Ascending aorta (tissue), 2 donors: ENCODE measurements around the gene CRABP2. TPM values are rescaled to one million over a fixed set of nuclear protein-coding genes. Genes with fewer than 3 reads are reported as not detected.
A peak's percentile ranks its signal among the peaks of the same experiment; 100 is the strongest.

Experiments
- DNase-seq, 2 donors: peaks; one replicate each; pipeline ENCODE4 v3.0.0-alpha.2; 2019; ENCODE audit warnings: low spot score in 2 of 2
- H3K27ac ChIP-seq, 2 donors: fragments of 200-600 bp; sonication (generic); one replicate each; pipeline ENCODE4 v1.5.1; 2016 to 2017; ENCODE audit warnings: mild to moderate bottlenecking in 1 of 2
- H3K27me3 ChIP-seq: fragments of 200-600 bp; sonication (generic); one replicate; pipeline ENCODE4 v1.5.1; 2017
- H3K36me3 ChIP-seq, 2 donors: fragments of 200-600 bp; sonication (generic); one replicate each; pipeline ENCODE4 v1.5.1; 2016
- H3K4me1 ChIP-seq, 2 donors: fragments of 200-600 bp; sonication (generic); one replicate each; pipeline ENCODE4 v1.5.1; 2016 to 2017; ENCODE audit warnings: mild to moderate bottlenecking in 1 of 2
- H3K4me3 ChIP-seq, 2 donors: fragments of 200-600 bp; sonication (generic); one replicate each; pipeline ENCODE4 v1.5.1; 2016 to 2017; ENCODE audit warnings: mild to moderate bottlenecking in 1 of 2
- H3K9me3 ChIP-seq, 2 donors: fragments of 200-600 bp; sonication (generic); one replicate each; pipeline ENCODE4 v1.5.1; 2016
- CTCF ChIP-seq, 3 experiments: fragments of 200-600 bp in 2 of 3; fragments of 450-650 bp in 1 of 3; sonication (generic) in 2 of 3; IDR thresholded peaks; one replicate each; pipeline ENCODE4 v1.5.1; 2016 to 2019; ENCODE audit warnings: antibody characterized with exemption in 3 of 3, mild to moderate bottlenecking in 1 of 3, moderate library complexity in 1 of 3
- intact Hi-C: fragments of 100-400 bp; cut with DNase I; formaldehyde crosslinking; loops from one replicate; pipeline ENCODE4 v1.15.1; 2023
- total RNA-seq: library from RNA; depleted of rRNA; stranded (reverse); fragments of >200 nt; gene quantifications from one replicate; pipeline ENCODE4 v1.1.0, GENCODE V29; 2016

Gene CRABP2
- total RNA-seq, 1 donor from 2014 or later: not detected

GRCh38 chr1:156712626-156713025 lies 7.2 kb upstream of the CRABP2 start:
- Histone ChIP-seq H3K4me3 (no peak overlapping the region), H3K4me1 (peaks cover 0 to 11% of the 10 kb centered on the region in 2 donors), H3K27me3 (no peaks in the 10 kb centered on the region), H3K9me3 (no peaks in the 10 kb centered on the region), H3K27ac (no peak overlapping the region), H3K36me3 (no peaks in the 10 kb centered on the region)
- no peak for TF ChIP-seq CTCF (IDR thresholded peaks at IDR 0.05)
- intact Hi-C loops: no loop called here
- no peak for DNase-seq

- Histone ChIP-seq H3K27me3 (no peaks in the 10 kb centered on the region), H3K9me3 (no peaks in the 10 kb centered on the region), H3K27ac (no peak overlapping the region), H3K4me1 (peaks cover 0 to 19% of the 10 kb centered on the region in 2 donors), H3K4me3 (no peak overlapping the region), H3K36me3 (no peaks in the 10 kb centered on the region)
- TF ChIP-seq CTCF (IDR thresholded peaks at IDR 0.05): no peak
- intact Hi-C loops: no loop called here
- DNase-seq: no peak
Observed at GRCh38 chr1:156711011-156711817, 5.8 kb upstream of the CRABP2 start.

GRCh38 chr1:156709757-156710489 lies 4.5 kb upstream of the CRABP2 start:
- Histone ChIP-seq H3K27ac (peak overlapping the region; percentile 53 to 76), H3K27me3 (no peaks in the 10 kb centered on the region), H3K4me1 (peaks cover 5 to 32% of the 10 kb centered on the region in 2 donors), H3K9me3 (no peaks in the 10 kb centered on the region), H3K36me3 (no peaks in the 10 kb centered on the region), H3K4me3 (no peak overlapping the region)
- intact Hi-C loops: loop anchor here (5.0 kb wide), 1 partner anchor 57 kb away; the partner anchor contains the start of gene PRCC
- TF ChIP-seq CTCF (IDR thresholded peaks at IDR 0.05): no peak
- DNase-seq: peak; percentile 23 to 85

GRCh38 chr1:156709031-156709430 lies 3.6 kb upstream of the CRABP2 start:
- DNase-seq: no peak
- no peak for TF ChIP-seq CTCF (IDR thresholded peaks at IDR 0.05)
- H3K9me3 ChIP-seq: no peaks in the 10 kb centered on the region
- H3K27ac ChIP-seq: peak overlapping the region; percentile 53 to 76
- intact Hi-C loops: loop anchor here (5.0 kb wide), 1 partner anchor 58 kb away; the partner anchor contains the start of gene PRCC
- H3K36me3 ChIP-seq: no peaks in the 10 kb centered on the region
- H3K27me3 ChIP-seq: no peaks in the 10 kb centered on the region
- H3K4me1 ChIP-seq: peaks cover 10 to 38% of the 10 kb centered on the region in 2 donors
- no peak overlapping the region for H3K4me3 ChIP-seq

GRCh38 chr1:156708218-156708661 lies 2.9 kb upstream of the CRABP2 start:
- peak overlapping the region; percentile 60 to 76 for H3K27ac ChIP-seq
- no peaks in the 10 kb centered on the region for H3K9me3 ChIP-seq
- intact Hi-C loops: loop anchor here (5.0 kb wide), 1 partner anchor 59 kb away; the partner anchor contains the start of gene PRCC
- no peaks in the 10 kb centered on the region for H3K27me3 ChIP-seq
- H3K4me3 ChIP-seq: no peak overlapping the region
- no peak for DNase-seq
- no peak for TF ChIP-seq CTCF (IDR thresholded peaks at IDR 0.05)
- no peaks in the 10 kb centered on the region for H3K36me3 ChIP-seq
- peaks cover 10 to 38% of the 10 kb centered on the region in 2 donors for H3K4me1 ChIP-seq
